HG02973 (cell line): Measurements from ENCODE around the gene TPRN.
A peak's percentile ranks its signal among the peaks of the same experiment; 100 is the strongest.

Source experiments
- ATAC-seq: cut with Tn5 transposase; IDR thresholded peaks from one replicate; pipeline ENCODE4 v1.9.1; 2021; ENCODE audit warnings: moderate library complexity; ENCODE audit not compliant: unreplicated experiment

Gene TPRN

GRCh38 chr9:137226338-137227053 is 26.0 kb upstream of the TPRN start:
- no peak for ATAC-seq

DNA sequence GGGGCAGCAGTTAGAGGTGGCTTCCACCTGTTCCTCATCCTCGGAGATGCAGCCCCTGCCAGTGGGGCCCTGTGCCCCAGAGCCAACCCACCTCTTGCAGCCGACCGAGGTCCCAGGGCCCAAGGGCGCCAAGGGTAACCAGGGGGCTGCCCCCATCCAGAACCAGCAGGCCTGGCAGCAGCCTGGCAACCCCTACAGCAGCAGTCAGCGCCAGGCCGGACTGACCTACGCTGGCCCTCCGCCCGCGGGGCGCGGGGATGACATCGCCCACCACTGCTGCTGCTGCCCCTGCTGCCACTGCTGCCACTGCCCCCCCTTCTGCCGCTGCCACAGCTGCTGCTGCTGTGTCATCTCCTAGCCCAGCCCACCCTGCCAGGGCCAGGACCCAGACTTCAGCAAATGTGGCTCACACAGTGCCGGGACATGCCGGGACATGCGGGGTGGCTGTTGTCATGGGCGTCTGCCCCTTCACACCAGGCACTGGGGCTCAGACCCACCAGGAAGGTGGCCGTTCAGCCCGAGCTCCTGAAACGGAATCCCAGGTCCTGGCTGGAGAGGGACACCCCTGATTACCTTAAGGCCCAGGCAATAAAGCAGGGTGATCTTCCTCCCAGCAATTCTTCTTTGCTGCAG is 25.3 kb upstream of the TPRN start:
- ATAC-seq = no peak

- no peak for ATAC-seq
Observed at GRCh38 chr9:137224830-137225694, 24.5 kb upstream of the TPRN start, which contains the start of gene CYSRT1. TSS of gene CYSRT1 (plus strand) at chr9:137225174. CDS start at chr9:137225622, 448 bp downstream.

GRCh38 chr9:137223078-137223970 is 22.8 kb upstream of the TPRN start:
- peak; percentile 71 for ATAC-seq

- ATAC-seq = no peak
Observed at GRCh38 chr9:137222190-137223077, 21.9 kb upstream of the TPRN start, which contains the start of gene RNF208. TSS of gene RNF208 (minus strand) at chr9:137222240. CDS start at chr9:137221212, 1,028 bp downstream.

GRCh38 chr9:137221506-137222111 is 21.1 kb upstream of the TPRN start:
- ATAC-seq = no peak

DNA sequence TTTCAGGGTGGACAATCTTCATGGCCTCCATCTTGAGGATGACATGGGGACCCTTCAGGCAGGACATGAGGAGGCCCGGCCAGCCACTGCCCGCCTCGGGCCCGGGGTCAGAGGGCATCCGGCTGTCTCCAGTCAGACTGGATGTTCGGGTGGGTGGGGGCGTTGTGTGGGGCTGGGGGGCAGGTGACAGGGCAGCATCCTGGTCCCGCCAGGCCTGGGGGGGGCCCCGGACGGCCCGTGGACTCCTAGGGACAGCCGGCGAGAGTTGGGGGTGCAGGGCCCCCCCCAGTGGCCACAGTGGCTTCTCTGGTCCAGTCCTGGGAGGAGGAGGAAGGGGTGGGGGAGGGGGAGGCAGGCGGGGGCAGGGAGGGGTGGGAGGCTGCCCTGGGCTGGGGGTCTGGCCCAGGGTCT is 20.6 kb upstream of the TPRN start:
- ATAC-seq = no peak

GRCh38 chr9:137220317-137221094 is 20.0 kb upstream of the TPRN start:
- no peak for ATAC-seq

DNA sequence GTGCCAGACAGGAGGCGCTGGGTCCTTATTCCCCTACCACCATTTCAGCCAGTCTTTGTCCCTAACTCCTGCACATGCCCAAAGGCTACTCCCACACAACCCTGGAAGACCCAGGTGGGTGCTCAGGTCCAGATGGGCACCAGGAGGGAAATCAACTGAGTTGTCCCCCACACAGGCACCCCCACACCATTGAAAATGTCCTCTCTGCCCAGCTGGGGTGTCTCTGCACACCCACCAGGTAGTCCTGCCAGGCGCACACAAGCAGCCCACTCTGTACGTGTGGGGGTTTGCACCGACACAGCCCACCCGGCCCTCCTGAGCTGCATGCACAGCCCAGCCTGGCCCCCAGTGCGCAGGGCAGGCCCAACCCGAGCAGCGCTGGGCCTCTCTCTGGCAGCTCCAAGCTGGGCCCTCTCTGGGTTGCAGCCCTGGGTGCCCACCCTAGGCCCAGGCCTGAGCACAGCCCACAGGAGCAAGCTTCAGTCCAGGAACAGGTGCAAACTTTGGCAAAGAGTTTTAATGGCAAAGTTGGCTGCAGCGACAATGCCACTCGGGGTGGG is 19.3 kb upstream of the TPRN start:
- no peak for ATAC-seq

DNA sequence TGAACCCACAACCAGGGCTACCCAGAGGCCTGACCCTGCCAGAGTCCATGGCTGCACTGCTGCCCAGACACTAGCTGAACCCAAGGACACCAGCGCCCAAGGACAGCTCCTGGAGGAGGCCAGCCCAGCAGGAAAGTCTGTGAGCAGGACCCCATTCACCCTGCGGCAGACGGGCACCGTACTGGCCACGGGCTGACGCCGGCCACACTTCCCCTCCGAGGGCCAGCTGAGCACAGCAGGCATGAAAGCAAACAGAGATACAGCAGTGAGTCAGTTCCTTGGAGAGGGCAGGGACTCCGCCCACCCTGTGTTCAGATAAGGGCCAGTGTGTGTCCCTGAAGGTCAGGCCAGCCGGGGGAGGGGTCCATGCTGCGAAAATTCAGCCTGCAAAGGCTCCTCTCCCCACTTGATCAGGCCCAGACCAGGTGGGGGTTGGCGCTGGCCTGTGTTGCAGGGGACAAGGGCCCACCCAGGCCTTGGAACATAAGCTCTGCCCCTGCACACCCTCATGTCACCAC is 18.3 kb upstream of the TPRN start:
- ATAC-seq = no peak

- no peak for ATAC-seq
Observed at GRCh38 chr9:137218212-137218753, 17.7 kb upstream of the TPRN start.

GRCh38 chr9:137217276-137218211 is 17.0 kb upstream of the TPRN start:
- ATAC-seq = no peak

DNA sequence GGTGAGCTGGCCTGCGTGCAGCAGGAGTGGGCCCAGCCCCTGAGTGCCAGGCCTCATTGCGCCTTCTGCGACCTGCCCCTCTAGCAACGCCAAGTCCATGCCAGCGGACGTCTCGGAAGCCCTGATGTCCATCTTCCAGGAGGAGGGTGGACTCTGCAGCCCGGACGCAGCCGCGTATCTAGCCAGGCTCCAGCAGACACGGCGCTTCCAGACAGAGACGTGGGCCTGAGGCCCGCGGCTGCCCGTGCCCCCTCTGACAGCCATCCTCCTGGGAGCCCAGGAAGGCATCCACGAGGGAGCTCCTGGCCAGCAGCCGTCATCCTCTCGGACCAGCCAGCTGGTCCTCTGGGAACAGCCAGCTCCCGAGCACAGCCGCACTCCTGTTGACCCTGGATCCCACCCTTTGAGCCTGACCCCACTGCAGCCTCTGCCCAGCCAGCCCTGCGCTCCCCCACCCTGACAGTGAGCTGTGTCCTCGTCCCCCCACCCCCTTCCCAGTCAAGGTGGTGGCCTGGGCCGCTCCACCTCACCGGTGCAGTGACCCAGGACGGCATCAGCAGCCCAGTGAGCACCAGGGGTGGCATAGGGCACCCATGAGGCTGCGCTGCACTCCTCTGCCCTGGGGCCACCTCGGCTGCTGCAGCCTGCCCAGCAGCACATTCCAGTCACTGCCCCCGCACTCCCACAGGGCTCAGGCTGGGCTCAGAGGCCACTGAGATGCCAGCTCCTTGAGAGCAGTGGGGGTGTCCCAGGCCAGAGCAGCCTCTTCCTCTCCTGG is 15.8 kb upstream of the TPRN start:
- ATAC-seq = no peak

DNA sequence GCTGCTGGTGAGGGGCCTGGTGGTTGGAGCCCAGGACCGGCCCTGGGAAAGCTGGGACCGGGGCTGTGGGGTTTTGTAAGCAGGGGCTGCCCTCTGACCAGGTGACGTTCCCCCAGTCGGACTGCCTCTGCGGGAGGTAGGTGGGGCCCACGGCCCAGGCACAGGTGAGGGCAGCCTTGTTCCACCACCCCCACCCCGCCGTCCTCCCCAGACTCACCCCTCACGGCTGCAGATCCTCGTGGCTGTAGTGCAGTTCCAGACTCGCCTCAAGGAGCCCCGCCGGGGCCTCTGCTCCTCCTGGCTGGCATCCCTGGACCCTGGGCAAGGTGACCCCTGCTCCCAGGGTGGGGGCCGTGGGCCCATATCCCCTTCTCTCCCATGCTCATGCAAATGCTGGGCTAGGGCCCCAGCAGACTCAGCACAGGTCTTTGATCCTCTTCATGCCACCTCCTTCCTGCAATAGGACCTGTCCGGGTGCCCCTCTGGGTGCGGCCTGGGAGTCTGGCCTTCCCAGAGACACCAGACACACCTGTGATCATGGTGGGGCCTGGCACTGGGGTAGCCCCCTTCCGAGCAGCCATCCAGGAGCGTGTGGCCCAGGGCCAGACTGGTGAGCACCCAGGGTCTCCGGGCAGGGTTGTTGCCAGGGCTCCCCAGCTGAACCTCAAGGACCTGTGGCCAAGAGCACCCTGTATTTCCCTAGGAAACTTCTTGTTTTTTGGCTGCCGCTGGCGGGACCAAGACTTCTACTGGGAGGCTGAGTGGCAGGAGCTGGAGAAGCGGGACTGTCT is 14.8 kb upstream of the TPRN start:
- ATAC-seq = no peak

GRCh38 chr9:137214620-137215019 is 14.1 kb upstream of the TPRN start:
- no peak for ATAC-seq
